EH (cell line): ENCODE measurements around the gene DCHS1.
A peak's percentile ranks its signal among the peaks of the same experiment; 100 is the strongest.

Experiments
- DNase-seq: peaks from one replicate; pipeline ENCODE4 v3.0.0-alpha.2; 2015; ENCODE audit warnings: low read depth

DCHS1 gene

GRCh38 chr11:6587360-6587953 lies 68.2 kb downstream of the DCHS1 start:
- no peak for DNase-seq

GRCh38 chr11:6586434-6587359 lies 68.9 kb downstream of the DCHS1 start:
- DNase-seq: no peak

- DNase-seq: no peak
These were observed 71.1 kb downstream of the DCHS1 start for GRCh38 chr11:6584528-6584927.

GRCh38 chr11:6583584-6583983 lies 72.0 kb downstream of the DCHS1 start:
- no peak for DNase-seq

DNA sequence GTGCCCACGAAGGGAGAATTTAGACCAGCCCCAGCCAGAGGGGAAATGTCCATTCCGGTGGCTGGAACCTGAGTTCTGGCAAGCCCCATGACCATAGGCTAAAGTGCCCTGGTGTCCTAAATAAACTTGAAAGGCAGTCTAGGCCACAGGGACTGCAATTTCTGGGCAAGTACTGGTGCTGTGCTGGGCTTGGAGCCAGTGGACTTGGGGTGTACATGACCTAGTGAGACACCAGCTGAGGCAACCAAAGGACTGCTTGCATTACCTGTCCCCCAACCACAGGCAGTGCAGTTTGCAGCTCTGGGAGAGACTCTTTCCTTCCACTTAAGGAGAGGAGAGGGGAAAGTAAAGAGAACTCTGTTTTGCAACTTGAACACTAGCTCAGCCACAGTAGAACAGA lies 75.9 kb downstream of the DCHS1 start:
- DNase-seq: no peak

DNA sequence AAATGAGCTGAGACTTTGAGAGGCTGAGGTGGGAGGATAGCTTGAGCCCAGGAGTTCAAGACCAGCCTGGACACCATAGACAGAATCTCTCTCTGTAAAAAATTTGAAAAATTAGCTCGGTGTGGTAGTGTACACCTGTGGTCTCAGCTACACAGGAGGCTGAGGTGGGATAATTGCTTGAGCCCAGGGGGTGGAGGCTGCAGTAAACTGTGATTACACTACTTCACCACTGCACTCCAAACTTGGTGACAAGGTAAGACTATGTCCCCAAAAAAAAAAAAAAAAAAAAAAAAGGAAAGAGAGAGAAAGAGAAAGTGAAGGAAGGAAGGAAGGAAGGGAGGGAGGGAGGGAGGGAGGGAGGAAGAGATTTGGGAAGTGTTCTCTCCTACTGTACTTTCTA lies 77.5 kb downstream of the DCHS1 start:
- no peak for DNase-seq

- peak; percentile 89 for DNase-seq
These were observed 78.9 kb downstream of the DCHS1 start for GRCh38 chr11:6576471-6577373.

DNA sequence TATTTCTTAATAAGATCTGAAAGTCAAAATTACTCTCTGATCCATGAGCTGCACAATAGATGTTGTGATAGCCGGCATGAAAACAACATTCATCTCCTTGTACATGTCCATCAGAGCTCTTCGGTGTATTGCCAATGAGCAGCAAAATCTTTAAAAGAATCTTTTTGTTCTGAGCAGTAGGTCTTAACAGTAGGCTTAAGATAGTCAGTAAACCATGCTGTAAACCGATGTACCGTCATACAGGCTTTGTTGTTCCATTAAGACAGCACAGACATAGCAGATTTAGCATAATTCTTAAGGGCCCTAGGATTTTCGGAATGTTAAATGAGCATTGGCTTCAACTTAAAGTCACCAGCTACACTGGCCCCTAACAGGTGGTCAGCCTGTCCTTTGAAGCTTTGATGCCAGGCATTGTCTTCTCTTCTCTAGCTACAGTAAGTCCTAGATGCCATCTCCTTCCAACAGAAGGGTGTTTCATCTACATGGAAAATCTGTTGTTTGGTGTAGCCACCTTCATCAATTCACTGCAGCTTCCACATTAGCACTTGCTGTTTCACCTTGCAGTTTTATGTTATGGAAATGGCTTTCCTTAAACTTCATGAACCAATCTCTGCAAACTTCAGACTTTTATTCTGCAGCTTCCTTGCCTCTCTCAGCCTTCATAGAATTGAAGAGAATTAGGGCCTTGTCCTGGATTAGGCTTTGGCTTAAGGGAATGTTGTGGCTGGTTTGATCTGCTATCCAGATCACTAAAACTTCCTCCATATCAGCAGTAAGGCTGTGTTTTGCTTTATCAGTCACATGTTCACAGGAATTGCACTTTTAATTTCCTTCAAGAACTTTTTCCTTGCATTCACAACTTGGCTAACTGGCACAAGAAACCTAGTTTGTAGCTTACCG lies 80.5 kb downstream of the DCHS1 start:
- DNase-seq: no peak

GRCh38 chr11:6572215-6572614 lies 83.4 kb downstream of the DCHS1 start:
- peak; percentile 87 for DNase-seq

DNA sequence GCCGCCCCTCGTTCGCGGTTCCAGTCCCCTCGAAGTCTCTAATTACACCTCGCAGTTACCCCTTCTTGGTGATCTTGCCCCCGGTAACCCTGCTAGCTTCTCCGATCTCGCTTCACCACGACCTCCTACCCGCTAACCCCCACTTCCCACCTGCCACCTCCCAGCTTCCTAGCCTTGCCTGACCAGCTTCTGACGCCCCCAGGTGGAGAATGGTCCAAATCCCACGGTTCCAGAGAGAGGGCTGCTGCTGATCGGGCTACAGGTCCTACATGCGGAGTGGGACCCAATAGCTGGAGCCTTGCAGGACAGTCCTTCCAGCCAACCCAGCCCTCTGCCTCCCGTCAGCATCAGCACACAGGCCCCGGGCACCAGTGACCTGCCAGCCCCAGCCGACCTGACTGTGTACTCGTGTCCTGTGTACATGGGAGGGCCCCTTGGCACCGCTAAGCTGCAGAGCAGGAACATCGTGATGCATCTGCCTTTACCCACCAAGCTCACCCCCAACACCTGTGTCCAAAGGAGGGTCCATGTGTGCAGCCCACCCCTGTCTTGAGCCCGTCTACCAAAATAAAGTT lies 84.1 kb downstream of the DCHS1 start:
- DNase-seq: no peak
